GM12864 (cell line): ENCODE results near the gene PLXNB2.

ENCODE experiments used
- DNase-seq: peaks from one replicate; pipeline ENCODE4 v3.0.0-alpha.2; 2011; ENCODE audit warnings: low read depth
- H3K4me3 ChIP-seq: 2 replicates; pipeline ENCODE4 v1.5.1; 2011; ENCODE audit warnings: mild to moderate bottlenecking, low read depth, low read length, control low read depth
- CTCF ChIP-seq: IDR thresholded peaks from 2 replicates; pipeline ENCODE4 v1.5.1; 2011; ENCODE audit warnings: low read depth, mild to moderate bottlenecking, moderate library complexity, low read length, control low read depth, inconsistent platforms; ENCODE audit errors: missing control alignments

PLXNB2 gene

GRCh38 chr22:50229370-50229769 is 78.1 kb downstream of the PLXNB2 start:
- TF ChIP-seq CTCF = no peak
- DNase-seq = no peak
- H3K4me3 ChIP-seq = no peak overlapping the region

- TF ChIP-seq CTCF = no peak
- no peak overlapping the region for H3K4me3 ChIP-seq
- no peak for DNase-seq
Observed at GRCh38 chr22:50228366-50228765, 79.1 kb downstream of the PLXNB2 start.

GRCh38 chr22:50227579-50228215 is 79.7 kb downstream of the PLXNB2 start:
- TF ChIP-seq CTCF = no peak
- no peak for DNase-seq
- no peak overlapping the region for H3K4me3 ChIP-seq

- no peak for DNase-seq
- no peak overlapping the region for H3K4me3 ChIP-seq
- TF ChIP-seq CTCF = no peak
Observed at GRCh38 chr22:50226875-50227165, 80.6 kb downstream of the PLXNB2 start.

GRCh38 chr22:50226063-50226874 is 81.2 kb downstream of the PLXNB2 start:
- DNase-seq = no peak

GRCh38 chr22:50225200-50225969 is 82.1 kb downstream of the PLXNB2 start:
- H3K4me3 ChIP-seq = no peak overlapping the region
- no peak for DNase-seq
- TF ChIP-seq CTCF = no peak

More at GRCh38 chr22:50226063-50226874, 81.2 kb downstream of the PLXNB2 start:
- H3K4me3 ChIP-seq = no peak overlapping the region
- TF ChIP-seq CTCF = no peak
